ENCODE data around the gene PTPRN2.

The PTPRN2 gene

GRCh38 chr7:157864911-157865310 lies 722.7 kb downstream of the PTPRN2 start:
- Histone ChIP-seq H3K36me3 (ENCODE audit: control insufficient read depth, insufficient read depth, low read length) (no peaks in the 10 kb centered on the region), H3K27ac (ENCODE audit: low read depth, low read length) (no peak overlapping the region), H3K4me3 (ENCODE audit: low read length) (no peak overlapping the region), H3K4ac (ENCODE audit: low read depth, low read length) (no peak overlapping the region), H2BK15ac (replicated peaks; ENCODE audit: low read depth) (no peak overlapping the region), H2BK5ac (ENCODE audit: low read length) (no peak overlapping the region), H3K23ac (ENCODE audit: low read length) (no peak overlapping the region), H3K27me3 (ENCODE audit: insufficient read depth, low read length, poor library complexity) (no peaks in the 10 kb centered on the region), H4K8ac (ENCODE audit: low read depth, low read length) (no peak overlapping the region), H4K5ac (ENCODE audit: low read length) (no peak overlapping the region), H3K4me1 (ENCODE audit: control insufficient read depth, low read depth, low read length) (no peaks in the 10 kb centered on the region), H2AK5ac (ENCODE audit: low read length) (no peak overlapping the region), H2BK120ac (ENCODE audit: low read depth, low read length) (no peak overlapping the region), H3K4me2 (ENCODE audit: low read length) (no peak overlapping the region), H3K9ac (ENCODE audit: low read length) (no peak overlapping the region), H3K18ac (ENCODE audit: low read length) (no peak overlapping the region), H3K79me1 (ENCODE audit: low read length) (no peaks in the 10 kb centered on the region), H3K79me2 (ENCODE audit: control insufficient read depth, insufficient read depth, low read length) (no peaks in the 10 kb centered on the region), H3K56ac (ENCODE audit: low read length) (no peak overlapping the region)
- no peak for DNase-seq
- no CpG with 5 or more reads among the region's 12 CpGs for WGBS (ENCODE audit: extremely low coverage, insufficient coverage, low lambda C conversion rate)

- H3K4me3 ChIP-seq (ENCODE audit: low read length) = no peak overlapping the region
- no peak overlapping the region for H3K18ac ChIP-seq (ENCODE audit: low read length)
- H3K27ac ChIP-seq (ENCODE audit: low read depth, low read length) = no peak overlapping the region
- H3K23ac ChIP-seq (ENCODE audit: low read length) = no peak overlapping the region
- H2BK5ac ChIP-seq (ENCODE audit: low read length) = no peak overlapping the region
- no peak overlapping the region for H4K5ac ChIP-seq (ENCODE audit: low read length)
- H3K4me1 ChIP-seq (ENCODE audit: control insufficient read depth, low read depth, low read length) = no peaks in the 10 kb centered on the region
- no peaks in the 10 kb centered on the region for H3K79me1 ChIP-seq (ENCODE audit: low read length)
- H2BK15ac ChIP-seq (replicated peaks; ENCODE audit: low read depth) = no peak overlapping the region
- no peak overlapping the region for H2AK5ac ChIP-seq (ENCODE audit: low read length)
- no peak overlapping the region for H3K4ac ChIP-seq (ENCODE audit: low read depth, low read length)
- H3K27me3 ChIP-seq (ENCODE audit: insufficient read depth, low read length, poor library complexity) = no peaks in the 10 kb centered on the region
- no peak overlapping the region for H4K8ac ChIP-seq (ENCODE audit: low read depth, low read length)
- H3K79me2 ChIP-seq (ENCODE audit: control insufficient read depth, insufficient read depth, low read length) = no peaks in the 10 kb centered on the region
- H3K9ac ChIP-seq (ENCODE audit: low read length) = no peak overlapping the region
- no peak for DNase-seq
- H3K56ac ChIP-seq (ENCODE audit: low read length) = no peak overlapping the region
- no CpG with 5 or more reads among the region's 31 CpGs for WGBS (ENCODE audit: extremely low coverage, insufficient coverage, low lambda C conversion rate)
- no peaks in the 10 kb centered on the region for H3K36me3 ChIP-seq (ENCODE audit: control insufficient read depth, insufficient read depth, low read length)
- H2BK120ac ChIP-seq (ENCODE audit: low read depth, low read length) = no peak overlapping the region
- no peak overlapping the region for H3K4me2 ChIP-seq (ENCODE audit: low read length)
These were observed 723.5 kb downstream of the PTPRN2 start for GRCh38 chr7:157863906-157864810.

DNA sequence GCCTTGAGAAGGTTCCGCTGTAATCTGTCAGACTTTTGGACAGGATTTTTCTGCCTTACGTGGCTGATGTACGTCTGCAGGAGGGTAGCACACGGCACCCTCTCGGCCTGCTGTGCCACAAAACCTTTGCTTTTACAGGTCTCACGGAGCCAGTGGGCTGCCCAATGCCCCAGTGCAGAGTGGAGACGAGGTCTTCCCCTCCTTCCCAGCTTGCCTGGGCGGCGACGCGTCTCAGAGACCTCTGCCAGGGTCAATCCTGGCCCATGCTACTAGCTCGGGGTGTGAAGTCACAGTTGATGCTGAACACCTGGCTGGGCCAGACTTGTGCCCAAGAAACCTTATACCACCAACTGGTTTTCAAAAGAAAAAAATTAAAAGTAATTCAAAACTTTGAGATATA lies 724.4 kb downstream of the PTPRN2 start:
- Histone ChIP-seq H3K23ac (ENCODE audit: low read length) (no peak overlapping the region), H3K18ac (ENCODE audit: low read length) (no peak overlapping the region), H3K79me1 (ENCODE audit: low read length) (no peaks in the 10 kb centered on the region), H3K4me3 (ENCODE audit: low read length) (no peak overlapping the region), H3K9ac (ENCODE audit: low read length) (no peak overlapping the region), H3K56ac (ENCODE audit: low read length) (no peak overlapping the region), H3K27ac (ENCODE audit: low read depth, low read length) (no peak overlapping the region), H2AK5ac (ENCODE audit: low read length) (no peak overlapping the region), H3K27me3 (ENCODE audit: insufficient read depth, low read length, poor library complexity) (no peaks in the 10 kb centered on the region), H3K4me1 (ENCODE audit: control insufficient read depth, low read depth, low read length) (no peaks in the 10 kb centered on the region), H4K5ac (ENCODE audit: low read length) (no peak overlapping the region), H3K36me3 (ENCODE audit: control insufficient read depth, insufficient read depth, low read length) (no peaks in the 10 kb centered on the region), H4K8ac (ENCODE audit: low read depth, low read length) (no peak overlapping the region), H3K79me2 (ENCODE audit: control insufficient read depth, insufficient read depth, low read length) (no peaks in the 10 kb centered on the region), H2BK5ac (ENCODE audit: low read length) (no peak overlapping the region), H3K4me2 (ENCODE audit: low read length) (no peak overlapping the region), H2BK120ac (ENCODE audit: low read depth, low read length) (no peak overlapping the region), H3K4ac (ENCODE audit: low read depth, low read length) (no peak overlapping the region), H2BK15ac (replicated peaks; ENCODE audit: low read depth) (no peak overlapping the region)
- WGBS (ENCODE audit: extremely low coverage, insufficient coverage, low lambda C conversion rate) = no CpG with 5 or more reads among the region's 12 CpGs
- DNase-seq = no peak

DNA sequence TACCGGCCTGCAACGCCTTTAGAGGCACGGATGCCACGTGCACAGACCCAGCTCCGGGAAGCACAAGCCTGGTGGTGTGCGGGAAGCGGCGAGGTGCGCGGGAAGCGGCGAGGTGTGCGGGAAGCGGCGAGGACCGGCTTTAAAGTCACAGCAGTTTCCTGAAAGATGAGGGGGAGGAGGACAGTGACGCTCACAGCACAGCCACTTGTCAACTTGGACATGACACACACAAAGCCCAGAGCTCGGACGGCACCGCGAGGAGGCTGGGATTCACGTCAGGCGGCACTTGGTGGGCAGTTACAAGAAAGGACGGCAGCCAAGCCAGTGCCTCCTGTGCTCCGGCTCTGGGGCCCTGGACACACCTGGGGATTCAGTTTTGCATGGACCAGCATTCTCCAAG lies 724.9 kb downstream of the PTPRN2 start:
- no peak overlapping the region for H2BK15ac ChIP-seq (replicated peaks; ENCODE audit: low read depth)
- H3K4me3 ChIP-seq (ENCODE audit: low read length) = no peak overlapping the region
- no peak overlapping the region for H3K18ac ChIP-seq (ENCODE audit: low read length)
- DNase-seq = no peak
- H4K8ac ChIP-seq (ENCODE audit: low read depth, low read length) = no peak overlapping the region
- H3K79me1 ChIP-seq (ENCODE audit: low read length) = no peaks in the 10 kb centered on the region
- no peak overlapping the region for H3K23ac ChIP-seq (ENCODE audit: low read length)
- no peak overlapping the region for H2AK5ac ChIP-seq (ENCODE audit: low read length)
- H4K5ac ChIP-seq (ENCODE audit: low read length) = no peak overlapping the region
- WGBS (ENCODE audit: extremely low coverage, insufficient coverage, low lambda C conversion rate) = no CpG with 5 or more reads among the region's 25 CpGs
- no peak overlapping the region for H3K4me2 ChIP-seq (ENCODE audit: low read length)
- no peaks in the 10 kb centered on the region for H3K4me1 ChIP-seq (ENCODE audit: control insufficient read depth, low read depth, low read length)
- no peak overlapping the region for H2BK5ac ChIP-seq (ENCODE audit: low read length)
- H3K4ac ChIP-seq (ENCODE audit: low read depth, low read length) = no peak overlapping the region
- H3K9ac ChIP-seq (ENCODE audit: low read length) = no peak overlapping the region
- no peak overlapping the region for H3K27ac ChIP-seq (ENCODE audit: low read depth, low read length)
- no peaks in the 10 kb centered on the region for H3K79me2 ChIP-seq (ENCODE audit: control insufficient read depth, insufficient read depth, low read length)
- H3K36me3 ChIP-seq (ENCODE audit: control insufficient read depth, insufficient read depth, low read length) = no peaks in the 10 kb centered on the region
- no peak overlapping the region for H2BK120ac ChIP-seq (ENCODE audit: low read depth, low read length)
- H3K56ac ChIP-seq (ENCODE audit: low read length) = no peak overlapping the region
- no peaks in the 10 kb centered on the region for H3K27me3 ChIP-seq (ENCODE audit: insufficient read depth, low read length, poor library complexity)

DNA sequence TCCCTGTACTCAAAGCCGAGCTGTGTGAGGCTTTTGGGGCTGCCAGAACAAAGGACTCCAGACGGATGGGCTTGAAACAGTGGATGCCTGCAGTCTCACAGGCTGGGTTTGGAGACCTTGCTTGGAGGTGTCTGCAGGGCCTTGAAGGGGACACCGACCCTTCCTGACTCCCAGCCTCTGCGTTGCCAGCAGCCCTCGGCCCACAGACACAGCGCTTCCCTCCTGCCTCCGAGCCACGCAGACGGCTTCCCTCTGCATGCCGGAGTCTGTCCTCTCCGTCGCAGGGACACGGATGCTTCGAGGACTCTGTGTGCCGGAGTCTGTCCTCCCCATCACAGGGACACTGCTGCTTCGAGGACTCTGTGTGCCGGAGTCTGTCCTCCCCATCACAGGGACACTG lies 726.1 kb downstream of the PTPRN2 start:
- no peak overlapping the region for H2BK5ac ChIP-seq (ENCODE audit: low read length)
- H3K36me3 ChIP-seq (ENCODE audit: control insufficient read depth, insufficient read depth, low read length) = no peaks in the 10 kb centered on the region
- no peaks in the 10 kb centered on the region for H3K79me2 ChIP-seq (ENCODE audit: control insufficient read depth, insufficient read depth, low read length)
- WGBS (ENCODE audit: extremely low coverage, insufficient coverage, low lambda C conversion rate) = no CpG with 5 or more reads among the region's 17 CpGs
- no peak overlapping the region for H2BK120ac ChIP-seq (ENCODE audit: low read depth, low read length)
- H2BK15ac ChIP-seq (replicated peaks; ENCODE audit: low read depth) = no peak overlapping the region
- H3K4ac ChIP-seq (ENCODE audit: low read depth, low read length) = no peak overlapping the region
- H3K23ac ChIP-seq (ENCODE audit: low read length) = no peak overlapping the region
- no peak overlapping the region for H3K27ac ChIP-seq (ENCODE audit: low read depth, low read length)
- H3K4me2 ChIP-seq (ENCODE audit: low read length) = no peak overlapping the region
- no peak overlapping the region for H3K4me3 ChIP-seq (ENCODE audit: low read length)
- no peak overlapping the region for H3K9ac ChIP-seq (ENCODE audit: low read length)
- no peaks in the 10 kb centered on the region for H3K27me3 ChIP-seq (ENCODE audit: insufficient read depth, low read length, poor library complexity)
- no peak overlapping the region for H2AK5ac ChIP-seq (ENCODE audit: low read length)
- H4K5ac ChIP-seq (ENCODE audit: low read length) = no peak overlapping the region
- no peaks in the 10 kb centered on the region for H3K4me1 ChIP-seq (ENCODE audit: control insufficient read depth, low read depth, low read length)
- no peak overlapping the region for H4K8ac ChIP-seq (ENCODE audit: low read depth, low read length)
- no peak overlapping the region for H3K18ac ChIP-seq (ENCODE audit: low read length)
- H3K79me1 ChIP-seq (ENCODE audit: low read length) = no peaks in the 10 kb centered on the region
- DNase-seq = no peak
- H3K56ac ChIP-seq (ENCODE audit: low read length) = no peak overlapping the region
